Measurements from ENCODE around the gene TNRC6A.
"Not testable (repeated sequence)": the region's sequence is repeated elsewhere in the genome, so short reads cannot be mapped to it uniquely, and the experiment has no call there.

TNRC6A gene

GRCh38 chr16:24745391-24745790 is 15.9 kb downstream of the TNRC6A start:
- DNase-seq (ENCODE audit: extremely low spot score) = no peak
- no peak for TF ChIP-seq FOXK2 (IDR thresholded peaks at IDR 0.05)
- TF ChIP-seq ZNF384 (IDR thresholded peaks at IDR 0.05) = no peak
- TF ChIP-seq PKNOX1 (IDR thresholded peaks at IDR 0.05) = no peak
- TF ChIP-seq ARNT (IDR thresholded peaks at IDR 0.05) = no peak
- no peak for TF ChIP-seq SUZ12 (IDR thresholded peaks at IDR 0.05)
- TF ChIP-seq CTBP1 (IDR thresholded peaks at IDR 0.05; ENCODE audit: borderline replicate concordance) = no peak
- no peak for TF ChIP-seq TARDBP (IDR thresholded peaks at IDR 0.05)
- TF ChIP-seq NFRKB (IDR thresholded peaks at IDR 0.05) = no peak
- POLR2A ChIA-PET = no interaction called here
- CTCF ChIA-PET = no interaction called here

- ChIA-PET POLR2A (no interaction called here), CTCF (no interaction called here)
- TF ChIP-seq PKNOX1 (IDR thresholded peaks at IDR 0.05) = no peak
- no peak for TF ChIP-seq TARDBP (IDR thresholded peaks at IDR 0.05)
- TF ChIP-seq NFRKB (IDR thresholded peaks at IDR 0.05) = no peak
- no peak for TF ChIP-seq FOXM1 (IDR thresholded peaks at IDR 0.05; ENCODE audit: borderline replicate concordance)
- TF ChIP-seq FOXA1 (IDR thresholded peaks at IDR 0.05) = no peak
- TF ChIP-seq CTBP1 (IDR thresholded peaks at IDR 0.05; ENCODE audit: borderline replicate concordance) = no peak
- TF ChIP-seq FOXK2 (IDR thresholded peaks at IDR 0.05) = no peak
- TF ChIP-seq ZNF384 (IDR thresholded peaks at IDR 0.05) = no peak
- no peak for TF ChIP-seq LEF1 (IDR thresholded peaks at IDR 0.05; ENCODE audit: borderline replicate concordance)
- TF ChIP-seq SUZ12 (IDR thresholded peaks at IDR 0.05) = no peak
- no peak for DNase-seq (ENCODE audit: extremely low spot score)
These were observed 16.3 kb downstream of the TNRC6A start for GRCh38 chr16:24745791-24746190.

GRCh38 chr16:24747441-24747840 is 18.0 kb downstream of the TNRC6A start:
- TF ChIP-seq CTBP1 (IDR thresholded peaks at IDR 0.05; ENCODE audit: borderline replicate concordance) = no peak
- TF ChIP-seq SP1 (IDR thresholded peaks at IDR 0.05) = no peak
- TF ChIP-seq ZNF384 (IDR thresholded peaks at IDR 0.05) = no peak
- no peak for TF ChIP-seq SUZ12 (IDR thresholded peaks at IDR 0.05)
- no peak for TF ChIP-seq NFRKB (IDR thresholded peaks at IDR 0.05)
- TF ChIP-seq ARNT (IDR thresholded peaks at IDR 0.05) = no peak
- TF ChIP-seq PKNOX1 (IDR thresholded peaks at IDR 0.05) = no peak
- TF ChIP-seq LEF1 (IDR thresholded peaks at IDR 0.05; ENCODE audit: borderline replicate concordance) = no peak
- no peak for TF ChIP-seq L3MBTL2 (conservative IDR thresholded peaks at IDR 0.05)
- no peak for TF ChIP-seq BHLHE40 (IDR thresholded peaks at IDR 0.05; ENCODE audit: borderline replicate concordance)
- TF ChIP-seq HDGF (IDR thresholded peaks at IDR 0.05; ENCODE audit: borderline replicate concordance) = no peak
- no peak for TF ChIP-seq ELF4 (IDR thresholded peaks at IDR 0.05)
- POLR2A ChIA-PET = no interaction called here
- DNase-seq (ENCODE audit: extremely low spot score) = no peak
- CTCF ChIA-PET = no interaction called here

GRCh38 chr16:24748242-24748641 is 18.8 kb downstream of the TNRC6A start:
- CTCF ChIA-PET = no interaction called here
- TF ChIP-seq HDGF (IDR thresholded peaks at IDR 0.05; ENCODE audit: borderline replicate concordance) (no peak), ZNF384 (IDR thresholded peaks at IDR 0.05) (no peak)
- no peak for DNase-seq (ENCODE audit: extremely low spot score)
- POLR2A ChIA-PET = no interaction called here

GRCh38 chr16:24749310-24749709 is 19.9 kb downstream of the TNRC6A start:
- no peak for DNase-seq (ENCODE audit: extremely low spot score)
- POLR2A ChIA-PET = no interaction called here
- CTCF ChIA-PET = no interaction called here
- TF ChIP-seq TARDBP (IDR thresholded peaks at IDR 0.05) = no peak
- TF ChIP-seq L3MBTL2 (conservative IDR thresholded peaks at IDR 0.05) = no peak
- no peak for TF ChIP-seq LEF1 (IDR thresholded peaks at IDR 0.05; ENCODE audit: borderline replicate concordance)
- TF ChIP-seq ZNF384 (IDR thresholded peaks at IDR 0.05) = no peak
- no peak for TF ChIP-seq SP1 (IDR thresholded peaks at IDR 0.05)
- no peak for TF ChIP-seq FOXA1 (IDR thresholded peaks at IDR 0.05)
- no peak for TF ChIP-seq NFRKB (IDR thresholded peaks at IDR 0.05)
- TF ChIP-seq ELF4 (IDR thresholded peaks at IDR 0.05) = no peak
- no peak for TF ChIP-seq CTBP1 (IDR thresholded peaks at IDR 0.05; ENCODE audit: borderline replicate concordance)
- no peak for TF ChIP-seq ARNT (IDR thresholded peaks at IDR 0.05)
- no peak for TF ChIP-seq HDGF (IDR thresholded peaks at IDR 0.05; ENCODE audit: borderline replicate concordance)
- no peak for TF ChIP-seq PKNOX1 (IDR thresholded peaks at IDR 0.05)
- TF ChIP-seq SUZ12 (IDR thresholded peaks at IDR 0.05) = no peak
- TF ChIP-seq BHLHE40 (IDR thresholded peaks at IDR 0.05; ENCODE audit: borderline replicate concordance) = no peak
- TF ChIP-seq FOXM1 (IDR thresholded peaks at IDR 0.05; ENCODE audit: borderline replicate concordance) = no peak
- no peak for TF ChIP-seq FOXK2 (IDR thresholded peaks at IDR 0.05)

GRCh38 chr16:24749872-24750271 is 20.4 kb downstream of the TNRC6A start:
- CTCF ChIA-PET, POLR2A ChIA-PET: not testable (repeated sequence)

GRCh38 chr16:24753000-24753399 is 23.5 kb downstream of the TNRC6A start:
- CTCF ChIA-PET = no interaction called here
- POLR2A ChIA-PET = no interaction called here
- TF ChIP-seq FOXA1 (IDR thresholded peaks at IDR 0.05) (no peak), CTBP1 (IDR thresholded peaks at IDR 0.05; ENCODE audit: borderline replicate concordance) (no peak), L3MBTL2 (conservative IDR thresholded peaks at IDR 0.05) (no peak), SP1 (IDR thresholded peaks at IDR 0.05) (no peak), PKNOX1 (IDR thresholded peaks at IDR 0.05) (no peak), LEF1 (IDR thresholded peaks at IDR 0.05; ENCODE audit: borderline replicate concordance) (no peak), ELF4 (IDR thresholded peaks at IDR 0.05) (no peak), FOXK2 (IDR thresholded peaks at IDR 0.05) (no peak), ZNF384 (IDR thresholded peaks at IDR 0.05) (no peak), BHLHE40 (IDR thresholded peaks at IDR 0.05; ENCODE audit: borderline replicate concordance) (no peak), TARDBP (IDR thresholded peaks at IDR 0.05) (no peak), NFRKB (IDR thresholded peaks at IDR 0.05) (no peak), ARNT (IDR thresholded peaks at IDR 0.05) (no peak), FOXM1 (IDR thresholded peaks at IDR 0.05; ENCODE audit: borderline replicate concordance) (no peak), HDGF (IDR thresholded peaks at IDR 0.05; ENCODE audit: borderline replicate concordance) (no peak), SUZ12 (IDR thresholded peaks at IDR 0.05) (no peak)
- DNase-seq (ENCODE audit: extremely low spot score) = no peak

More at GRCh38 chr16:24749872-24750271, 20.4 kb downstream of the TNRC6A start:
- not testable (repeated sequence) for DNase-seq (ENCODE audit: extremely low spot score)
